A549 (cell line): ENCODE data around the gene CARF.

Experiments
- CEBPB ChIP-seq, 2 experiments: fragments of >200 bp in 1 of 2; sonication (Bioruptor Twin) in 1 of 2; formaldehyde crosslinking in 1 of 2; IDR thresholded peaks; 2 replicates each; pipeline ENCODE4 v1.6.1; 2012 to 2016
- CTCF ChIP-seq: fragments of >200 bp; sonication (Bioruptor Twin); formaldehyde crosslinking; IDR thresholded peaks from 3 replicates; pipeline ENCODE4 v1.5.1; 2016
- EP300 ChIP-seq, 2 experiments: fragments of >200 bp; sonication (Bioruptor Twin); formaldehyde crosslinking; IDR thresholded peaks; 2 replicates in 1 of 2; 3 replicates in 1 of 2; pipeline ENCODE4 v1.6.1; 2016 to 2017
- NR3C1 ChIP-seq: fragments of >200 bp; sonication (Bioruptor Twin); formaldehyde crosslinking; IDR thresholded peaks from 3 replicates; pipeline ENCODE4 v1.6.1; 2017

GRCh38 chr2:203030991-203031390 is 118.9 kb downstream of the CARF start:
- TF ChIP-seq EP300 (IDR thresholded peaks at IDR 0.05) (no peak), NR3C1 (no peak), CTCF (no peak), CEBPB (IDR thresholded peaks at IDR 0.05) (no peak)
